Measurements from ENCODE around the gene SGSM2.

Gene SGSM2

GRCh38 chr17:2347805-2348685 lies 10.7 kb downstream of the SGSM2 start:
- in situ Hi-C loops (cut with HindIII; ENCODE audit: low pct_unique_long_range_greater_than_20kb, low sequenced_read_pairs), result no loop called here
- peak; percentile 69 to 98 for DNase-seq (ENCODE audit: low read depth in 1 of 2, low spot score in 1 of 2)
- no peak for TF ChIP-seq JUND (IDR thresholded peaks at IDR 0.05; ENCODE audit: low read depth)

DNA sequence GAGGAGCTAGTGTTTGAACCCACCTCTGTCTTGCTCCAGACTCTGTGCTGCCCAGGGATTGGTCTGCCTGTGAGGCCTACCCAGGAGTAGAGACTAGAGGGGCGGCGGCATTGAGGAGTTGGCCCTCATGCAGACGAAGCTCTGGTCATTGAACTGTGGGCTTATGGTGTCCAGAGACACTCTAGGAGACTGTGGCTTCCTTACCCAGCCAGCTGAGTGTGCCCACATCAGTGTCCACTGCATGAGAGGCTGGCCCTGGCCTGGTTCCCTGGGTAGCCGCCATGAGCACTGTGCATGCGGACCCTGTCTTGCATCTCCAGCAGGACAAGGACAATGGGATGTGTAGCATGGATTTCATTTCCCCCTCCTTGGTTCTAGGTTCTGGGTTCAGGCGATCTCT lies 14.0 kb downstream of the SGSM2 start:
- in situ Hi-C loops (cut with HindIII; ENCODE audit: low pct_unique_long_range_greater_than_20kb, low sequenced_read_pairs), result no loop called here
- TF ChIP-seq JUND (IDR thresholded peaks at IDR 0.05; ENCODE audit: low read depth), result no peak
- DNase-seq (ENCODE audit: low read depth in 1 of 2, low spot score in 1 of 2), result no peak

GRCh38 chr17:2354311-2354710 lies 17.0 kb downstream of the SGSM2 start:
- TF ChIP-seq JUND (IDR thresholded peaks at IDR 0.05; ENCODE audit: low read depth), result no peak
- DNase-seq (ENCODE audit: low read depth in 1 of 2, low spot score in 1 of 2), result no peak
- in situ Hi-C loops (cut with HindIII; ENCODE audit: low pct_unique_long_range_greater_than_20kb, low sequenced_read_pairs), result no loop called here

DNA sequence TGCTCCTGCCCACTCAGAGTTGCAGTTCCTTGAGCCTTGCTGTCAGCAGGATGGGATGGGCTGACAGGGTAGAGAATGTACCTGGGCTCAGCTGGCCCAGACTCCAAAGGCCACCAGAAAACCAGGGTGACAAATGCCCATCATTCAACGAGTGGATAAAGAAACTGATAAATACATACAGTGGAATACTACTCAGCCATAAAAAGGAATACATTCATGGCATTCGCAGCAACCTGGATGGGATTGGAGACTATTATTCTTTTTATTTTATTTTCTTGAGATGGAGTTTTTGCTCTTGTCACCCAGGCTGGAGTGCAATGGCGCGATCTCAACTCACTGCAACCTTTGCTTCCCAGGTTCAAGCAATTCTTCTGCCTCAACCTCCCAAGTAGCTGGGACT lies 19.9 kb downstream of the SGSM2 start:
- in situ Hi-C loops (cut with HindIII; ENCODE audit: low pct_unique_long_range_greater_than_20kb, low sequenced_read_pairs), result no loop called here
- no peak for TF ChIP-seq JUND (IDR thresholded peaks at IDR 0.05; ENCODE audit: low read depth)

DNA sequence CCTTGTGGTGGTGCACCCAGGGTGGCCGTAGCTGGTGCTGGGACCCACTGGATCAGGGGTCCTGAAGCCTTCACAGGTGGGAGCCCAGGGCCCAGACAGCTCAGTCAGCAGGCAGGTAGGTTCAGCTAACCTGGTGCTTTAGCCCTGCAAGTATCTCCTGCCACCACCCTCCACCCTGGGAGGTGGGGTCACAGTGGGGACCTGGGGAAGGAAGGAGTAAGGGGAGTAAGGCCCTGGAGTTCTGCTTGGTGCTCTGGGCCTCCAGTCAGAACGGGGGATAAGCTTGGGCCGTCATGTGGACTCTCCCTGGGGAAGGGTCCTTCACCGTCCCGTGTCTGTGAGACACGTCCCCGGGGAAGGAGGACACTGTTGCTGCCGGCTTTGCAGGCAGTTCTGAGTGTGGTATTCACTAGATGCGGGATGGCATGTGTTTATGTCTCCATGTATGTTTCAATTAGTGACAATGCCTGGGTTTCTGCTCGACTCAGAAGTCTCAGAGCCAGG lies 20.7 kb downstream of the SGSM2 start:
- TF ChIP-seq JUND (IDR thresholded peaks at IDR 0.05; ENCODE audit: low read depth), result no peak
- in situ Hi-C loops (cut with HindIII; ENCODE audit: low pct_unique_long_range_greater_than_20kb, low sequenced_read_pairs), result no loop called here
- no peak for DNase-seq (ENCODE audit: low read depth in 1 of 2, low spot score in 1 of 2)

More for the DNA sequence above, 19.9 kb downstream of the SGSM2 start:
- no peak for DNase-seq (ENCODE audit: low read depth in 1 of 2, low spot score in 1 of 2)

DNA sequence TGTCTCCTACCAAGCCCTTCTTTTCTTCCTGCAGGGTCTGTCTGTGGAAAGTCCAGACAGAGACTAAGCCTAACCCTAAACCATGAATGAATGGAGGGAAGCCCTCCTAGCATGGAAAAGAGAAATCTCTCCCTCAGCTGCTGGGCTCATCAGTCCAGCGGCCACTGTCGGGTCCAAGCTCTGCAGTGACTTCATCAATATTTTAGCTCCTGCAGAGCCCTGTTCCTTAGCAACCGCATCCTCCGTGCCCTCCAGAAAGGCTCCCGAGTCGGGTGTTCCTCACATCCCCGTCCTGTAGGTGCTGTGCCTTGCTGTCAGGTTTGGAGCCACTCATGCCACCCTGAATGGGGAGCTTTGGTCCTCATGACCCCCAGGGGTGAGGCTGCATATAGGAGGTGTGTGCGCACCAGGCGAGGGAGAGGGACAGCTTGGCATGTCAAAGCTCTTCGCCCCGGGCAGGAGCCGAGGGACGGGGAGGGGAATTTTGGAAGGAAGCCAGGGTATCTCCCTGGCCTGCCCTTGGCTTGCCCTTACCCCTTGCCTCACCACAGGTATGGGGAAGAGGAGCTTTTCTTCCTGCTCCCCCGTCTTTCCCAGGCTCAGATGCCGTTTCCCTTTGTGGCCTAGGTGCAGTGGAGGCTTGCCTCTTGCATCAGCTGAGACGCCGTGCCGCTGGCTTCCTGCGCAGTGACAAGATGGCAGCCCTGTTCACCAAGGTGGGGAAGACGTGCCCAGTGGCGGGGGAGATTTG lies 23.9 kb downstream of the SGSM2 start:
- DNase-seq (ENCODE audit: low read depth in 1 of 2, low spot score in 1 of 2), result no peak
- in situ Hi-C loops (cut with HindIII; ENCODE audit: low pct_unique_long_range_greater_than_20kb, low sequenced_read_pairs), result no loop called here
- TF ChIP-seq JUND (IDR thresholded peaks at IDR 0.05; ENCODE audit: low read depth), result no peak

DNA sequence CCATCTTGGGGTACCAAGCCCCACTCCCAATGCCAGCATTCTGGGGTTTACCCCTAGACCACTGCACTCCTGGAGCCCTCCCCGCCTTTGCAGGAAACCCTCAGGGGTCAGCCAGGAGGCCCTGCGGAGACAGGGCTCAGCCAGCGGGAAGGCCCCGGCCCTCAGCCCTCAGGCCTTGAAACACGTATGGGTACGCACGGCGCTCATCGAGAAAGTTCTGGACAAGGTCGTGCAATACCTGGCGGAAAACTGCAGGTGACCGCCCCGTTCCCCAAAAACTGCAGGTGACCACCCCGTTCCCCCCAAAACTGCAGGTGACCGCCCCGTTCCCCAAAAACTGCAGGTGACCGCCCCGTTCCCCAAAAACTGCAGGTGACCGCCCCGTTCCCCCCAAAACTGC lies 24.7 kb downstream of the SGSM2 start:
- no peak for DNase-seq (ENCODE audit: low read depth in 1 of 2, low spot score in 1 of 2)
- in situ Hi-C loops (cut with HindIII; ENCODE audit: low pct_unique_long_range_greater_than_20kb, low sequenced_read_pairs), result no loop called here
- no peak for TF ChIP-seq JUND (IDR thresholded peaks at IDR 0.05; ENCODE audit: low read depth)

GRCh38 chr17:2362416-2362815 lies 25.1 kb downstream of the SGSM2 start:
- no peak for TF ChIP-seq JUND (IDR thresholded peaks at IDR 0.05; ENCODE audit: low read depth)
- in situ Hi-C loops (cut with HindIII; ENCODE audit: low pct_unique_long_range_greater_than_20kb, low sequenced_read_pairs), result no loop called here
- DNase-seq (ENCODE audit: low read depth in 1 of 2, low spot score in 1 of 2), result no peak

- in situ Hi-C loops (cut with HindIII; ENCODE audit: low pct_unique_long_range_greater_than_20kb, low sequenced_read_pairs), result no loop called here
- DNase-seq (ENCODE audit: low read depth in 1 of 2, low spot score in 1 of 2), result no peak
Observed at GRCh38 chr17:2362881-2363280, 25.6 kb downstream of the SGSM2 start.

DNA sequence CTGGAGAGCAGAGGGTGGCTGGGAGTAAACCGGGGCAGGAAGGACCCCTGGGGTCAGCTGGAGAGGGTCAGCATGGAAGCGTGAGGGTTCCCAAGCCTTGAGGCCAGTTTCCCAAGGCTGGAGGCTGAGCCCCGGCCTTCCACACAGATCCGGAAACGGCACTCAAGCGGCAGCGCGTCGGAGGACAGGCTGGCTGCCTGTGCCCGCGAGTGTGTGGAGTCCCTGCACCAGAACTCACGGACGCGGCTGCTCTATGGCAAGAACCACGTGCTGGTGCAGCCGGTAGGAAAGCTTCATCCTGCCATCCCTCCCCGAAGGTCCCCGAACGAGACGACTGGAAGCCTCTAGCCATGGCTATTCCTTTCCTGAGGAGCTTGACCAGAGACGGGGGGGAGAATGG lies 26.0 kb downstream of the SGSM2 start:
- TF ChIP-seq JUND (IDR thresholded peaks at IDR 0.05; ENCODE audit: low read depth), result no peak
- no peak for DNase-seq (ENCODE audit: low read depth in 1 of 2, low spot score in 1 of 2)
- in situ Hi-C loops (cut with HindIII; ENCODE audit: low pct_unique_long_range_greater_than_20kb, low sequenced_read_pairs), result no loop called here

More at GRCh38 chr17:2362881-2363280, 25.6 kb downstream of the SGSM2 start:
- TF ChIP-seq JUND (IDR thresholded peaks at IDR 0.05; ENCODE audit: low read depth), result no peak

GRCh38 chr17:2363851-2364762 lies 26.8 kb downstream of the SGSM2 start:
- in situ Hi-C loops (cut with HindIII; ENCODE audit: low pct_unique_long_range_greater_than_20kb, low sequenced_read_pairs), result no loop called here
- no peak for DNase-seq (ENCODE audit: low read depth in 1 of 2, low spot score in 1 of 2)
- TF ChIP-seq JUND (IDR thresholded peaks at IDR 0.05; ENCODE audit: low read depth), result no peak

DNA sequence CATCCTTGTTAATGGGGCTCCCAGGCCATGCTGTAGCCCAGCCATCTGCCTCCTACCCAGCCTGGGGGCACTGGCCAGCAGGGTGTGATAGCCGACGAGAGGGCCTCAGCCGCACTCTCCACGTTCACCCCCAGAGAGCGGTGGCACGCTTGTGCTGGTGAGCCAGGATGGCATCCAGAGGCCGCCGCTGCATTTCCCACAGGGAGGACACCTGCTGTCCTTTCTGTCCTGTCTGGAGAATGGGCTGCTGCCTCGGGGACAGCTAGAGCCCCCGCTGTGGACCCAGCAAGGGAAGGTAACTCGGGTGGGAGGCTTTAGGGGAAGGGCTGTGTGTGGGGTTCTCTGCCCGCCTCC lies 27.4 kb downstream of the SGSM2 start:
- in situ Hi-C loops (cut with HindIII; ENCODE audit: low pct_unique_long_range_greater_than_20kb, low sequenced_read_pairs), result no loop called here
- no peak for TF ChIP-seq JUND (IDR thresholded peaks at IDR 0.05; ENCODE audit: low read depth)
- no peak for DNase-seq (ENCODE audit: low read depth in 1 of 2, low spot score in 1 of 2)
